Duodenal mucosa (tissue), 2 donors: ENCODE measurements around the gene CNDP2.

ENCODE experiments used
- H3K27ac ChIP-seq: one replicate; pipeline ENCODE4 v1.7.0; 2013; ENCODE audit warnings: low read depth, low read length
- H3K27me3 ChIP-seq, 2 donors: one replicate each; pipeline ENCODE4 v1.7.0; 2013; ENCODE audit warnings: low read length in 2 of 2, control low read depth in 1 of 2; ENCODE audit not compliant: insufficient read depth in 2 of 2, control insufficient read depth in 1 of 2
- H3K36me3 ChIP-seq, 2 donors: one replicate each; pipeline ENCODE4 v1.7.0; 2013; ENCODE audit warnings: low read length in 2 of 2, control low read depth in 1 of 2; ENCODE audit not compliant: insufficient read depth in 2 of 2, control insufficient read depth in 1 of 2
- H3K4me1 ChIP-seq, 2 donors: one replicate each; pipeline ENCODE4 v1.7.0; 2013; ENCODE audit warnings: low read length in 2 of 2, control low read depth in 1 of 2; ENCODE audit not compliant: insufficient read depth in 2 of 2, control insufficient read depth in 1 of 2
- H3K4me3 ChIP-seq, 2 donors: one replicate each; pipeline ENCODE4 v1.7.0; 2013; ENCODE audit warnings: low read length in 2 of 2, low read depth in 1 of 2
- H3K9ac ChIP-seq, 2 donors: one replicate each; pipeline ENCODE4 v1.7.0; 2013; ENCODE audit warnings: low read length in 2 of 2, low read depth in 1 of 2
- H3K9me3 ChIP-seq, 2 donors: one replicate each; pipeline ENCODE4 v1.7.0; 2013; ENCODE audit warnings: low read length in 2 of 2, control low read depth in 1 of 2; ENCODE audit not compliant: control insufficient read depth in 1 of 2

The CNDP2 gene

GRCh38 chr18:74516271-74517235 lies 20.4 kb downstream of the CNDP2 start:
- Histone ChIP-seq H3K9ac (no peak overlapping the region), H3K4me3 (no peak overlapping the region), H3K36me3 (peaks cover 66 to 87% of the 10 kb centered on the region in 2 donors), H3K27ac (no peak overlapping the region), H3K9me3 (no peaks in the 10 kb centered on the region), H3K27me3 (no peaks in the 10 kb centered on the region), H3K4me1 (peaks cover 21 to 23% of the 10 kb centered on the region in 2 donors)

GRCh38 chr18:74517236-74517630 lies 21.1 kb downstream of the CNDP2 start:
- peaks cover 64 to 82% of the 10 kb centered on the region in 2 donors for H3K36me3 ChIP-seq
- H3K4me3 ChIP-seq: no peak overlapping the region
- H3K27me3 ChIP-seq: no peaks in the 10 kb centered on the region
- H3K4me1 ChIP-seq: peaks cover 21 to 23% of the 10 kb centered on the region in 2 donors
- H3K9ac ChIP-seq: no peak overlapping the region
- H3K9me3 ChIP-seq: no peaks in the 10 kb centered on the region
- no peak overlapping the region for H3K27ac ChIP-seq

- Histone ChIP-seq H3K4me1 (peaks cover 24 to 27% of the 10 kb centered on the region in 2 donors), H3K4me3 (no peak overlapping the region), H3K9ac (no peak overlapping the region), H3K27ac (no peak overlapping the region), H3K27me3 (no peaks in the 10 kb centered on the region), H3K9me3 (no peaks in the 10 kb centered on the region), H3K36me3 (peaks cover 50 to 68% of the 10 kb centered on the region in 2 donors)
Observed at GRCh38 chr18:74518456-74519295, 22.5 kb downstream of the CNDP2 start.

- no peak overlapping the region for H3K4me3 ChIP-seq
- H3K27ac ChIP-seq: no peak overlapping the region
- no peaks in the 10 kb centered on the region for H3K9me3 ChIP-seq
- peaks cover 32 to 36% of the 10 kb centered on the region in 2 donors for H3K4me1 ChIP-seq
- H3K9ac ChIP-seq: no peak overlapping the region
- H3K36me3 ChIP-seq: peaks cover 47 to 61% of the 10 kb centered on the region in 2 donors
- no peaks in the 10 kb centered on the region for H3K27me3 ChIP-seq
Observed at GRCh38 chr18:74519320-74520095, 23.3 kb downstream of the CNDP2 start.

GRCh38 chr18:74520096-74520833 lies 24.1 kb downstream of the CNDP2 start:
- H3K9me3 ChIP-seq: no peaks in the 10 kb centered on the region
- H3K4me3 ChIP-seq: no peak overlapping the region
- H3K27me3 ChIP-seq: no peaks in the 10 kb centered on the region
- H3K9ac ChIP-seq: no peak overlapping the region
- peaks cover 45 to 53% of the 10 kb centered on the region in 2 donors for H3K36me3 ChIP-seq
- peaks cover 38 to 42% of the 10 kb centered on the region in 2 donors for H3K4me1 ChIP-seq
- no peak overlapping the region for H3K27ac ChIP-seq

GRCh38 chr18:74521068-74521725 lies 25.0 kb downstream of the CNDP2 start:
- Histone ChIP-seq H3K36me3 (peaks cover 36 to 44% of the 10 kb centered on the region in 2 donors), H3K27ac (no peak overlapping the region), H3K4me1 (peaks cover 38 to 43% of the 10 kb centered on the region in 2 donors), H3K9ac (no peak overlapping the region), H3K27me3 (no peaks in the 10 kb centered on the region), H3K9me3 (no peaks in the 10 kb centered on the region), H3K4me3 (no peak overlapping the region)

GRCh38 chr18:74522635-74523548 lies 26.7 kb downstream of the CNDP2 start:
- H3K9me3 ChIP-seq: no peaks in the 10 kb centered on the region
- no peaks in the 10 kb centered on the region for H3K27me3 ChIP-seq
- H3K27ac ChIP-seq: no peak overlapping the region
- peaks cover 31 to 32% of the 10 kb centered on the region in 2 donors for H3K36me3 ChIP-seq
- H3K4me3 ChIP-seq: no peak overlapping the region
- no peak overlapping the region for H3K9ac ChIP-seq
- H3K4me1 ChIP-seq: peaks cover 33 to 40% of the 10 kb centered on the region in 2 donors

GRCh38 chr18:74524097-74524496 lies 27.9 kb downstream of the CNDP2 start:
- peaks cover 33 to 40% of the 10 kb centered on the region in 2 donors for H3K4me1 ChIP-seq
- H3K27ac ChIP-seq: peak overlapping the region; percentile 47
- no peak overlapping the region for H3K9ac ChIP-seq
- H3K36me3 ChIP-seq: peaks cover 22 to 25% of the 10 kb centered on the region in 2 donors
- peak overlapping the region in 1 of 2 donors; percentile 7 for H3K4me3 ChIP-seq
- H3K9me3 ChIP-seq: no peaks in the 10 kb centered on the region
- H3K27me3 ChIP-seq: no peaks in the 10 kb centered on the region
